NT2/D1 (cell line): ENCODE measurements around the gene CTSO.

ENCODE experiments used
- DNase-seq: peaks from one replicate; pipeline ENCODE4 v3.0.0-alpha.2; 2011; ENCODE audit warnings: low read depth, low spot score
- H3K27me3 ChIP-seq: 2 replicates; pipeline ENCODE4 v1.6.0; 2011; ENCODE audit warnings: mild to moderate bottlenecking; ENCODE audit not compliant: insufficient read length, insufficient read depth
- H3K36me3 ChIP-seq: 2 replicates; pipeline ENCODE4 v1.6.1; 2011; ENCODE audit warnings: mild to moderate bottlenecking, low read length, mixed read lengths; ENCODE audit not compliant: insufficient read depth, insufficient read length
- H3K4me1 ChIP-seq: 2 replicates; pipeline ENCODE4 v1.5.1; 2011; ENCODE audit not compliant: insufficient read depth, insufficient read length
- H3K4me3 ChIP-seq: 2 replicates; pipeline ENCODE4 v1.5.1; 2011; ENCODE audit warnings: low read depth; ENCODE audit not compliant: insufficient read length
- H3K9ac ChIP-seq: 2 replicates; pipeline ENCODE4 v1.6.0; 2011; ENCODE audit warnings: low read depth; ENCODE audit not compliant: insufficient read length
- H3K9me3 ChIP-seq: 2 replicates; pipeline ENCODE4 v1.5.1; 2011; ENCODE audit warnings: mild to moderate bottlenecking, low read length; ENCODE audit not compliant: insufficient read depth
- SUZ12 ChIP-seq: IDR thresholded peaks from 2 replicates; pipeline ENCODE4 v1.6.1; 2011; ENCODE audit not compliant: insufficient read length, insufficient read depth; ENCODE audit errors: extremely low read depth
- YY1 ChIP-seq: IDR thresholded peaks from 2 replicates; pipeline ENCODE4 v1.6.1; 2011; ENCODE audit not compliant: insufficient read length, insufficient read depth
- ZNF274 ChIP-seq: IDR thresholded peaks from 2 replicates; pipeline ENCODE4 v1.6.1; 2011; ENCODE audit warnings: mild to moderate bottlenecking, low read depth, low read length

The CTSO gene

DNA sequence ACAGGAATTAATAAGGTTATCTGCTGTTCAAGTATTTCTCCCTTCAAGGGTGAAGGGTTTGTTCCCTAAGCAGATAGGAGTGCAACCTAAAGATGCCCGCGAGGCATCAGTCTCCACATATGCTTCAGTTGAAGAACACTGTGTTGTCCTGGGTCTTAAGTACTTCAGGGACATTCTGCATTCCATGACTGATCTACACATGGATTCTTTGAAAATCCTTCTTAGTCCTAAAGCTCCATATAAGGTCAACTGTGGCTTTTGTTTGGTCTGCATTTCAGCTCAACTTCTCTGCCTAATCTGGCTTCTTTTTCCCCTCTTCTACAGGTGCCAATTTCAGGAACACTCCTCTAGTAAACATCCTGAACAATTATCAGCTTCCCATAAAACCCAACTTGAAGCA is 21.8 kb upstream of the CTSO start:
- Histone ChIP-seq H3K4me1 (no peaks in the 10 kb centered on the region), H3K36me3 (no peaks in the 10 kb centered on the region), H3K9me3 (0 out of 2 replicates have a peak, but pooled peaks cover 6% of the 10 kb centered on the region), H3K9ac (no peak overlapping the region), H3K4me3 (no peak overlapping the region), H3K27me3 (no peaks in the 10 kb centered on the region)
- DNase-seq = no peak
- no peak for TF ChIP-seq ZNF274
- TF ChIP-seq SUZ12 = no peak

DNA sequence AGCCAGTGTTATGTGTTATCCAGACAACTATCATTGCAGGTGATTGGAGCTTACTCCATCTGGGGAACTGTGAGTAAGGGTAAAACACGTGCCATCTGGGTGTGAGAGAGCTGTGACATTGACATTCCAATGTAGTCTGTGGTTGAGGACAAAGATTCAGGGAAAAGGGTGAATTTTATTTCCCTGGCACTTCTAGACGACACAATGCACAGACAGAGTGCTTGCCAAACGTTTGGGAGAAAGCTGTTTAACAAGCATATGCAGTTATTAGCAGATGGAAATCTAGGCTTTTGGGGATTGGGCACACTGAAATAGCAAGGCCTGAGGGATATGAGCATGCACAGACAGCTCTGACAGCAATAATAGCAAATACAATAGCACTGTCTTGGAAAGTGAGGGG is 21.3 kb upstream of the CTSO start:
- no peaks in the 10 kb centered on the region for H3K4me1 ChIP-seq
- H3K9ac ChIP-seq = no peak overlapping the region
- DNase-seq = no peak
- no peak for TF ChIP-seq SUZ12
- no peak for TF ChIP-seq ZNF274
- no peak for TF ChIP-seq YY1
- H3K36me3 ChIP-seq = no peaks in the 10 kb centered on the region
- no peak overlapping the region for H3K4me3 ChIP-seq
- 0 out of 2 replicates have a peak, but pooled peaks cover 6% of the 10 kb centered on the region for H3K9me3 ChIP-seq
- H3K27me3 ChIP-seq = no peaks in the 10 kb centered on the region

DNA sequence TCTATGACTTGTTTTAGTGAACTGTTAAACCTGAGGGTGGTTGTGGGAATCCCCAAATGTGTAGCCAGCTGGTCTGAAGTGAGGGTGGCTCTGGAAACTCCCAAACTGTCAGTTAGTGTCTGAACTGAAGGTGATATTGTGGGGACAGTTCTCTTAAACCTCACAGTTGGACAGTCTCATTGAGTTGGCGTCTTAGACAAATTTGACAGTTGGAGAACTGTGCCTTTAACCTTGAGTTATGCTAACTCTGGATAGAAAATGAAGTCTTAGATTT is 20.7 kb upstream of the CTSO start:
- H3K36me3 ChIP-seq = no peaks in the 10 kb centered on the region
- no peak overlapping the region for H3K9ac ChIP-seq
- no peaks in the 10 kb centered on the region for H3K27me3 ChIP-seq
- 0 out of 2 replicates have a peak, but pooled peaks cover 6% of the 10 kb centered on the region for H3K9me3 ChIP-seq
- no peak overlapping the region for H3K4me3 ChIP-seq
- DNase-seq = no peak
- H3K4me1 ChIP-seq = no peaks in the 10 kb centered on the region
- TF ChIP-seq YY1 (no peak), ZNF274 (no peak), SUZ12 (no peak)

DNA sequence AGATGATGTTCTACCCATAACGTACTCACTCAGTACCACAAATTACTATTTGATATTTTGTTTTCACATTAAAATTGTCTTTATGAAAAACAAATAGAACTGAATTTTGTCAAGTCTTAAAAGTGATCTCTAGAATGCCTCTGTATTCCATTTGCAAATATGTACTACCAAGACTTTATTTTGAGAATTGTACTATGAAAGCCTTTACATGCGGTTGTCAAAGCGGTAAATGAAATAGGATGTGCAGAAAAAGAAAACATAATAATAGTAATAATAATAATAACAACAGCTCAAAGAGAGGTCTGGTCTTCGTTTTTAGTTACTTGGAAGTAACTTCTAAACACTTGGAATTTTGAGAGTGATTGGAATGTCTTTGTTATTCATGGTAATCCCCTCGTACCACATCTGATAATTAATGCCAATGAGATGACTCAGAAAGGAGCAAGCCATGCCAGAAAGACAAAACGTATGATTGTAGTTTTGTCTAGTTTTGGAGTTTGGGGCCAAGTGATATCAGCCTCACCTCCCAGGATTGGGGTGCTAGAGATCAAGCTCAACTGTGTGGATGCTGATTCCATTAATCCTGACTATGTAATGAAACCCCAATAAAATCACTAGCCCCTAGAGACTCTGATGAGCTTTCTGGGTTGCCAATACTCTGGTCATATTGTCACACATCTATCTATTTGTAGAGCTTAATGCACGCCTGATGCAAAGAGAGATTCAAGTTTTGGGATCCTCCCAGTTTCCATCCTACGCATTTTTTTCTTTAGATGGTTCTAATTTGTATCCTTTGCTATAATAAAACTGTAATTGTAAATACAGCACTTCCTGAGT is 20.2 kb upstream of the CTSO start:
- no peaks in the 10 kb centered on the region for H3K4me1 ChIP-seq
- H3K27me3 ChIP-seq = no peaks in the 10 kb centered on the region
- no peak overlapping the region for H3K4me3 ChIP-seq
- no peak overlapping the region for H3K9ac ChIP-seq
- DNase-seq = no peak
- TF ChIP-seq YY1 = no peak
- no peak for TF ChIP-seq SUZ12
- TF ChIP-seq ZNF274 = no peak
- H3K36me3 ChIP-seq = no peaks in the 10 kb centered on the region
- 0 out of 2 replicates have a peak, but pooled peaks cover 2% of the 10 kb centered on the region for H3K9me3 ChIP-seq

DNA sequence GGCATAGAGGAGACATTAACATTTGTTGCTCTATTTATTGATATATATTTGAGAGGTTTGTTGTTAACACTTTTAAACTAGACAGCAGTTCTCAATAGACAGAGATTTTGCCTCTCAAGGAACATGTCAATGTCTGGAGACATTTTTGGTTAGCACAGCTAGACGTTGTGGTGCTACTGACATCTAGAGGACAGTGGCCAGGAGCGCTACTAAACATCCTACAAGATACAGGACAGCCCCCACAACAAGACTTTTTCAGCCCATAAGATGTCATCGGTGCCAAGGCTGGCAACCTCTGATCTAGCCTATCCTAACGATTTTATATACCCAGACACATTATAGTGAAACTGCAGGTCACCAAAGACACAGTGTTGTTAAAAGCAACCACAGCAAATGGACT is 18.4 kb upstream of the CTSO start:
- Histone ChIP-seq H3K9ac (no peak overlapping the region), H3K4me3 (no peak overlapping the region), H3K27me3 (no peaks in the 10 kb centered on the region), H3K9me3 (no peaks in the 10 kb centered on the region), H3K4me1 (no peaks in the 10 kb centered on the region), H3K36me3 (no peaks in the 10 kb centered on the region)
- no peak for DNase-seq
- TF ChIP-seq ZNF274 (no peak), SUZ12 (no peak), YY1 (no peak)

DNA sequence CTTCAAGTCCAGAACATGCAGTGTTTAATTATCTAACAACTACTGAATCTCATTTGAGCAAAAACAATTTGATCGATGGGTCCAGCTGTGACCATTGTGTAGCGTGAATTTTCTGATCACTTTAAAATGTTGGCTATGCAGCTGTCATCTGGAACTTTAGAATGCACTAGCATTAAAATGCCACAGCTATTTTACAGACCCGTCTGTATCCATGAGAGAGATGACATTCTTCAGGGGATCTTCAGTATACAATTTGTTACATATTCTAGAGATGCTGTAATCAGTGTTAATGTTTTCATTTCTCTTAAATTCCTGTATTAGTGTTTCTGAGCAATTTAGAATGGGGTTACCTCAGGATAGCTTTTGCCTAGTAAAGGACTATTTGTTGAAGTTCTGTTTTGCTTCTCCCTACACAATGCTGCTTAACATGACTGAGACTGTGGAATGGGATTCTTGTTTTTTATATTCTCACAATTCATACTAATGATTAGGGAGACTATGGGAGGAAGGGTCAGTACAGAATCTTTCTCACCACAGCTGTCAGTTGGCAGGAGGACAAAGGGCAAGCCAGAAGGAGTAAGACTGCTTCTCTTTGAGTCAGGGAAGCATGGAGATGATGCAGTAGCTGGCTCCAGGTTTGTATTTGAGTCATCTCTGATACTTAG is 13.2 kb upstream of the CTSO start:
- H3K4me1 ChIP-seq = no peaks in the 10 kb centered on the region
- DNase-seq = no peak
- H3K9ac ChIP-seq = no peak overlapping the region
- no peak overlapping the region for H3K4me3 ChIP-seq
- TF ChIP-seq ZNF274 (no peak), YY1 (no peak), SUZ12 (no peak)
- H3K9me3 ChIP-seq = no peaks in the 10 kb centered on the region
- H3K27me3 ChIP-seq = no peaks in the 10 kb centered on the region
- no peaks in the 10 kb centered on the region for H3K36me3 ChIP-seq

DNA sequence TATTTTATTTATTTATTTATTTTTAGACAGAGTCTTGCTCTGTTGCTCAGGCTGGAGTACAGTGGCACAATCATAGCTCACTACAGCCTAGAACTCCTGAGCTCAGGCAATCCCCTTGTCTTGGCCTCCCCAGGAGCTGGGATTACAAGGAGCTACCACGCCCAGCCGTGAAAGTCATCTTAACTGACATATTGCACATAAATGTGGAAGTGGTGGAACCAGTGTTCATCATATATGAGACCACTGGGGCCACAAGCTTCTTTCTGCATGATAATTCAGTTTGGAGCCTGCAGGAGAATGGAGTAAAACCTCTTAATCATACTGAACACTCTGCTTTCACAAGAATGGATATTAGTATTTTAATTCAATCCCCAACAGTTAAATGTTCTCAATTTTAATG is 12.5 kb upstream of the CTSO start:
- TF ChIP-seq YY1 (no peak), SUZ12 (no peak), ZNF274 (no peak)
- H3K27me3 ChIP-seq = no peaks in the 10 kb centered on the region
- no peak overlapping the region for H3K9ac ChIP-seq
- H3K4me3 ChIP-seq = no peak overlapping the region
- no peaks in the 10 kb centered on the region for H3K4me1 ChIP-seq
- H3K9me3 ChIP-seq = no peaks in the 10 kb centered on the region
- DNase-seq = no peak
- H3K36me3 ChIP-seq = no peaks in the 10 kb centered on the region
